ENCODE data around the gene PLEKHA5. TPM values are rescaled to one million over a fixed set of nuclear protein-coding genes. Genes with fewer than 3 reads are reported as not detected.
"Not testable (repeated sequence)": the region's sequence is repeated elsewhere in the genome, so short reads cannot be mapped to it uniquely, and the experiment has no call there.

PLEKHA5 gene
- polyA plus RNA-seq, 1 of the 3 experiments (the other 2 are of a cell fraction): 7.1 TPM

DNA sequence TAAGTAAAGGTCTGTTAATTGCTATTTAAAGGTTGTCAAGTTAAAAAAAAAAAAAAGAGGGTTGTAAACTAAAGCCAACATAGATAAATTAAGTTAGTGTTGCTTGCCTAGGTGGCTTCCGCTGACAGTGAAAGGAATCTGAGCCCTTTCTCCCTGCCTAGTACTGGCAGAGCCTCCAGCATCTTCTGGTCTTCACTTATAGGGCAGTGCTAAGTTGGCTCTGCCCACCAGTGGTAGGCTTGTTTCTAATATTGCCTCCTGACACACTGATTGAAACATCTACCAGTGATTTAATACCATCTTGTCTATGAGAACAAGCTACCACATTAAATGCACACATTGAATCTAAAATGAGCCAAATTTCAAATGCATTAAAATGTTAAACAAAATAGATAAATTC is 39.7 kb downstream of the PLEKHA5 start:
- H3K27me3 ChIP-seq (ENCODE audit: insufficient read depth): no peaks in the 10 kb centered on the region
- H3K4me3 ChIP-seq (ENCODE audit: low read depth in 2 of 2, low read length in 1 of 2): no peak overlapping the region
- WGBS (ENCODE audit: low lambda C conversion rate): 95% methylated on average over 1 of the region's 1 CpG
- no peak for TF ChIP-seq JUND (IDR thresholded peaks at IDR 0.05)
- TF ChIP-seq, protein P1, sequence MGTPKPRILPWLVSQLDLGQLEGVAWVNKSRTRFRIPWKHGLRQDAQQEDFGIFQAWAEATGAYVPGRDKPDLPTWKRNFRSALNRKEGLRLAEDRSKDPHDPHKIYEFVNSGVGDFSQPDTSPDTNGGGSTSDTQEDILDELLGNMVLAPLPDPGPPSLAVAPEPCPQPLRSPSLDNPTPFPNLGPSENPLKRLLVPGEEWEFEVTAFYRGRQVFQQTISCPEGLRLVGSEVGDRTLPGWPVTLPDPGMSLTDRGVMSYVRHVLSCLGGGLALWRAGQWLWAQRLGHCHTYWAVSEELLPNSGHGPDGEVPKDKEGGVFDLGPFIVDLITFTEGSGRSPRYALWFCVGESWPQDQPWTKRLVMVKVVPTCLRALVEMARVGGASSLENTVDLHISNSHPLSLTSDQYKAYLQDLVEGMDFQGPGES (IDR thresholded peaks at IDR 0.05; ENCODE audit: low read depth, low read length): no peak
- ChIA-PET CTCF (interaction anchor here (0.9 to 1.0 kb wide), 2 partner anchors 17 kb away, joined by 3 read pairs; no protein-coding TSS in a partner anchor), POLR2A (no interaction called here)
- H2AFZ ChIP-seq (ENCODE audit: low read depth): no peak overlapping the region
- no peak overlapping the region for H3K27ac ChIP-seq (ENCODE audit: low read depth in 2 of 2, low read length in 1 of 2)
- H3K4me1 ChIP-seq (ENCODE audit: control insufficient read depth in 1 of 2, insufficient read depth in 2 of 2, low read depth in 1 of 2, low read length in 1 of 2): peaks cover 0 to 5% of the 10 kb centered on the region in 2 experiments; a peak in 1 of 4 replicates
- H4K20me1 ChIP-seq (ENCODE audit: insufficient read depth): no peaks in the 10 kb centered on the region
- no peak overlapping the region for H3K9ac ChIP-seq
- H3K4me2 ChIP-seq: no peak overlapping the region
- no peaks in the 10 kb centered on the region for H3K9me2 ChIP-seq
- H3K79me2 ChIP-seq (ENCODE audit: insufficient read depth): peaks cover 7% of the 10 kb centered on the region
- no peak for DNase-seq
- no peaks in the 10 kb centered on the region for H3F3A ChIP-seq (replicated peaks; ENCODE audit: insufficient read depth)
- H3K9me3 ChIP-seq: no peaks in the 10 kb centered on the region
- H3K36me3 ChIP-seq (replicated peaks in 1 of 2; ENCODE audit: control insufficient read depth in 1 of 2, insufficient read depth in 2 of 2, low read length in 1 of 2): no peaks in the 10 kb centered on the region

DNA sequence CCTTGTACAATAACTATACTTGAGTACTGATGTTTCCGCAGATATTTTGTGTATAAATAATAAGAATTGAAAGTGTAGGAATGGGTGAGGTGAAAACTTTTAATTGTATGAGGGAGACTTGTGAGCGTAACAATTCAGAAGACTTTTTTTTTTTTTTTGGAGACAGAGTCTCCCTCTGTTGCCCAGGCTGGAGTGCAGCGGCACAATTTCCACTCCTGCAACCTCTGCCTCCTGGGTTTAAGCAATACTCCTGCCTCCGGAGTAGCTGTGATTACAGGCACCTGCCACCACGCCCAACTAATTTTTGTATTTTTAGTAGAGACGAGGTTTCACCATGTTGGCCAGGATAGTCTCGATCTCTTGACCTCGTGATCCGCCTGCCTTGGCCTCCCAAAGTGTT is 40.8 kb downstream of the PLEKHA5 start:
- H2AFZ ChIP-seq (ENCODE audit: low read depth); H3F3A ChIP-seq (replicated peaks; ENCODE audit: insufficient read depth); H3K9me2 ChIP-seq; POLR2A ChIA-PET; H4K20me1 ChIP-seq (ENCODE audit: insufficient read depth); H3K9ac ChIP-seq; H3K9me3 ChIP-seq; H3K4me2 ChIP-seq; H3K27me3 ChIP-seq (ENCODE audit: insufficient read depth); H3K4me1 ChIP-seq (ENCODE audit: control insufficient read depth in 1 of 2, insufficient read depth in 2 of 2, low read depth in 1 of 2, low read length in 1 of 2); H3K27ac ChIP-seq (ENCODE audit: low read depth in 2 of 2, low read length in 1 of 2); H3K79me2 ChIP-seq (ENCODE audit: insufficient read depth); DNase-seq; H3K4me3 ChIP-seq (ENCODE audit: low read depth in 2 of 2, low read length in 1 of 2); H3K36me3 ChIP-seq (replicated peaks in 1 of 2; ENCODE audit: control insufficient read depth in 1 of 2, insufficient read depth in 2 of 2, low read length in 1 of 2): not testable (repeated sequence)
- 96% methylated on average over 9 of the region's 9 CpGs for WGBS (ENCODE audit: low lambda C conversion rate)
- CTCF ChIA-PET: interaction anchor here (1.0 to 1.8 kb wide), 2 partner anchors 16 kb away, joined by 3 to 8 read pairs; no protein-coding TSS in a partner anchor

DNA sequence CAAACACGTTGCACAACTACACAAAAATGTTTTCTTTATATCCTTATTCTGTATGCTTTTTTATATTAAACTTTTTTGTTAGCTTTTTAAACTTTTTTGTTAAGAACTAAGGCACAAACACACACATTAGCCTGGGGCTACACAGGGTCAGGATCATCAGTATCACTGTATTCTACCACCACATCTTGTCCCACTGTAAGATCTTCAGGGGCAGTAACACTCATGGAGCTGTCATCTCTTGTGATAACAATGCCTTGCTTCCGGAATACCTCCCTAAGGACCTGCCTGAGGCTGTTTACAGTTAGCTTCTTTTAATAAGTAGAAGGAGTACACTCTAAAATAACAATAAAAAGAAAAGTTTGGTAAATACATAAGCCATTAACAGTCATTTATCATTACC is 42.2 kb downstream of the PLEKHA5 start:
- TF ChIP-seq MXI1 (IDR thresholded peaks at IDR 0.05; ENCODE audit: low read depth, low read length) (no peak), RAD21 (IDR thresholded peaks at IDR 0.05; ENCODE audit: low read length) (no peak), NRF1 (IDR thresholded peaks at IDR 0.05; ENCODE audit: low read depth, low read length) (no peak), FOXJ3 (CRISPR knock-in tag; IDR thresholded peaks at IDR 0.05) (no peak), GATA2 (CRISPR knock-in tag; IDR thresholded peaks at IDR 0.05) (no peak), ELF1 (IDR thresholded peaks at IDR 0.05) (no peak), FOSL2 (IDR thresholded peaks at IDR 0.05; ENCODE audit: borderline replicate concordance, low read depth) (no peak), RCOR1 (IDR thresholded peaks at IDR 0.05; ENCODE audit: low read length) (no peak)
- TF ChIP-seq, protein P2, sequence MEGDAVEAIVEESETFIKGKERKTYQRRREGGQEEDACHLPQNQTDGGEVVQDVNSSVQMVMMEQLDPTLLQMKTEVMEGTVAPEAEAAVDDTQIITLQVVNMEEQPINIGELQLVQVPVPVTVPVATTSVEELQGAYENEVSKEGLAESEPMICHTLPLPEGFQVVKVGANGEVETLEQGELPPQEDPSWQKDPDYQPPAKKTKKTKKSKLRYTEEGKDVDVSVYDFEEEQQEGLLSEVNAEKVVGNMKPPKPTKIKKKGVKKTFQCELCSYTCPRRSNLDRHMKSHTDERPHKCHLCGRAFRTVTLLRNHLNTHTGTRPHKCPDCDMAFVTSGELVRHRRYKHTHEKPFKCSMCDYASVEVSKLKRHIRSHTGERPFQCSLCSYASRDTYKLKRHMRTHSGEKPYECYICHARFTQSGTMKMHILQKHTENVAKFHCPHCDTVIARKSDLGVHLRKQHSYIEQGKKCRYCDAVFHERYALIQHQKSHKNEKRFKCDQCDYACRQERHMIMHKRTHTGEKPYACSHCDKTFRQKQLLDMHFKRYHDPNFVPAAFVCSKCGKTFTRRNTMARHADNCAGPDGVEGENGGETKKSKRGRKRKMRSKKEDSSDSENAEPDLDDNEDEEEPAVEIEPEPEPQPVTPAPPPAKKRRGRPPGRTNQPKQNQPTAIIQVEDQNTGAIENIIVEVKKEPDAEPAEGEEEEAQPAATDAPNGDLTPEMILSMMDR (IDR thresholded peaks at IDR 0.05): no peak

More for the DNA sequence above, 42.2 kb downstream of the PLEKHA5 start:
- 86% methylated on average over 2 of the region's 2 CpGs for whole genome bisulfite sequencing (ENCODE audit: low lambda C conversion rate)
- no peaks in the 10 kb centered on the region for H3K36me3 ChIP-seq (replicated peaks in 1 of 2; ENCODE audit: control insufficient read depth in 1 of 2, insufficient read depth in 2 of 2, low read length in 1 of 2)
- no peaks in the 10 kb centered on the region for H3K9me2 ChIP-seq
- POLR2A ChIA-PET: no interaction called here
- H3K79me2 ChIP-seq (ENCODE audit: insufficient read depth): peaks cover 10% of the 10 kb centered on the region
- peaks cover 0 to 5% of the 10 kb centered on the region in 2 experiments; a peak in 1 of 4 replicates for H3K4me1 ChIP-seq (ENCODE audit: control insufficient read depth in 1 of 2, insufficient read depth in 2 of 2, low read depth in 1 of 2, low read length in 1 of 2)
- no peak for DNase-seq
- H3K27ac ChIP-seq (ENCODE audit: low read depth in 2 of 2, low read length in 1 of 2): no peak overlapping the region
- no peak overlapping the region for H3K4me2 ChIP-seq
- no peak overlapping the region for H2AFZ ChIP-seq (ENCODE audit: low read depth)
- no peaks in the 10 kb centered on the region for H4K20me1 ChIP-seq (ENCODE audit: insufficient read depth)
- CTCF ChIA-PET: interaction anchor here (1.0 to 1.8 kb wide), 2 partner anchors 14 to 41 kb away, joined by 3 to 8 read pairs; no protein-coding TSS in a partner anchor
- H3K4me3 ChIP-seq (ENCODE audit: low read depth in 2 of 2, low read length in 1 of 2): no peak overlapping the region
- H3K27me3 ChIP-seq (ENCODE audit: insufficient read depth): no peaks in the 10 kb centered on the region
- H3F3A ChIP-seq (replicated peaks; ENCODE audit: insufficient read depth): no peaks in the 10 kb centered on the region
- H3K9ac ChIP-seq: no peak overlapping the region
- H3K9me3 ChIP-seq: no peaks in the 10 kb centered on the region
